WTC11 (cell line): ENCODE measurements around the gene NEMP2.

ENCODE experiments used
- CREB1 ChIP-seq: sonication (generic); formaldehyde crosslinking; IDR thresholded peaks from 2 replicates; pipeline ENCODE4 v1.8.0; 2023; ENCODE audit warnings: mild to moderate bottlenecking, missing genetic modification reagents
- ETV6 ChIP-seq: sonication (generic); formaldehyde crosslinking; IDR thresholded peaks from 2 replicates; pipeline ENCODE4 v1.8.1; 2022; ENCODE audit warnings: mild to moderate bottlenecking, missing genetic modification reagents
- FOXP1 ChIP-seq: sonication (generic); formaldehyde crosslinking; IDR thresholded peaks from 2 replicates; pipeline ENCODE4 v1.8.0; 2022; ENCODE audit warnings: missing genetic modification reagents, mild to moderate bottlenecking, moderate library complexity, borderline replicate concordance
- NFE2L1 ChIP-seq: sonication (generic); formaldehyde crosslinking; IDR thresholded peaks from 2 replicates; pipeline ENCODE4 v1.8.1; 2023; ENCODE audit warnings: missing genetic modification reagents
- SP1 ChIP-seq: sonication (generic); formaldehyde crosslinking; conservative IDR thresholded peaks from 2 replicates; pipeline ENCODE4 v1.8.1; 2022; ENCODE audit warnings: missing genetic modification reagents
- TCF7 ChIP-seq: sonication (generic); formaldehyde crosslinking; IDR thresholded peaks from 2 replicates; pipeline ENCODE4 v1.8.0; 2022; ENCODE audit warnings: mild to moderate bottlenecking, low read depth, missing genetic modification reagents, moderate library complexity
- ZBTB21 ChIP-seq: sonication (generic); formaldehyde crosslinking; IDR thresholded peaks from 2 replicates; pipeline ENCODE4 v1.8.1; 2023; ENCODE audit warnings: mild to moderate bottlenecking, missing genetic modification reagents, borderline replicate concordance
- ZNF138 ChIP-seq: sonication (generic); formaldehyde crosslinking; conservative IDR thresholded peaks from 2 replicates; pipeline ENCODE4 v1.8.1; 2022; ENCODE audit warnings: mild to moderate bottlenecking, moderate library complexity, missing genetic modification reagents
- ZNF416 ChIP-seq: fragments of 250-450 bp; sonication (Bioruptor Pico); IDR thresholded peaks from 2 replicates; pipeline ENCODE4 v1.9.0; 2021; ENCODE audit warnings: mild to moderate bottlenecking, inconsistent platforms
- TF ChIP-seq, protein P1 (sequence below): fragments of 200-600 bp; IDR thresholded peaks from 2 replicates; pipeline ENCODE4 v1.8.0; 2022; ENCODE audit warnings: antibody characterized with exemption
- TF ChIP-seq, protein P2 (sequence below): fragments of 250-450 bp; sonication (Bioruptor Pico); conservative IDR thresholded peaks from 2 replicates; pipeline ENCODE4 v1.9.0; 2021; ENCODE audit warnings: mild to moderate bottlenecking
- TF ChIP-seq, protein P3 (sequence below): sonication (generic); formaldehyde crosslinking; IDR thresholded peaks from 2 replicates; pipeline ENCODE4 v1.8.0; 2022; ENCODE audit warnings: mild to moderate bottlenecking, missing genetic modification reagents

DNA sequence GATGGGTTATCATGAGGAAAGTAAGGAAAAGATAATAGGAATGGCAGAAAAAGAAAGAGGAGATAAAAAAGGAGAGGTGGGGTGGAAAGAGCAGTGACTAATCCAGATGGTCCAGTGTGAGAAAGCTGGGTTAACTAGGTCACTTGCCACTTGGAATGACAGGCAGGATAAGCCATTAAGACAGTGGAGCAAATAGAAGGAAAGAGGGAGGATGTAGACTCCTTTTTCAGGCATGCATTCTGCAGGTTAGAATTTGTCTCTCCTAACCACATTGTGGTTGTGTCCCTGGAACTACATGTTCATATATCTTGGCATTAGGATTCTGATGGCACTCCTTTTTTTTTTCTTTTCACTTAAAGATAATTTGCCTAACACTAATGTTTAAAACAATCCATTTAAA lies 13.4 kb upstream of the NEMP2 start:
- TF ChIP-seq, protein P1, sequence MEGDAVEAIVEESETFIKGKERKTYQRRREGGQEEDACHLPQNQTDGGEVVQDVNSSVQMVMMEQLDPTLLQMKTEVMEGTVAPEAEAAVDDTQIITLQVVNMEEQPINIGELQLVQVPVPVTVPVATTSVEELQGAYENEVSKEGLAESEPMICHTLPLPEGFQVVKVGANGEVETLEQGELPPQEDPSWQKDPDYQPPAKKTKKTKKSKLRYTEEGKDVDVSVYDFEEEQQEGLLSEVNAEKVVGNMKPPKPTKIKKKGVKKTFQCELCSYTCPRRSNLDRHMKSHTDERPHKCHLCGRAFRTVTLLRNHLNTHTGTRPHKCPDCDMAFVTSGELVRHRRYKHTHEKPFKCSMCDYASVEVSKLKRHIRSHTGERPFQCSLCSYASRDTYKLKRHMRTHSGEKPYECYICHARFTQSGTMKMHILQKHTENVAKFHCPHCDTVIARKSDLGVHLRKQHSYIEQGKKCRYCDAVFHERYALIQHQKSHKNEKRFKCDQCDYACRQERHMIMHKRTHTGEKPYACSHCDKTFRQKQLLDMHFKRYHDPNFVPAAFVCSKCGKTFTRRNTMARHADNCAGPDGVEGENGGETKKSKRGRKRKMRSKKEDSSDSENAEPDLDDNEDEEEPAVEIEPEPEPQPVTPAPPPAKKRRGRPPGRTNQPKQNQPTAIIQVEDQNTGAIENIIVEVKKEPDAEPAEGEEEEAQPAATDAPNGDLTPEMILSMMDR: no peak
- TF ChIP-seq NFE2L1 (no peak), ETV6 (CRISPR knock-in tag) (no peak), SP1 (no peak), TCF7 (CRISPR knock-in tag) (no peak), ZNF416 (no peak), FOXP1 (CRISPR knock-in tag) (no peak), CREB1 (CRISPR knock-in tag) (no peak), ZNF138 (CRISPR knock-in tag) (no peak), ZBTB21 (CRISPR knock-in tag) (no peak)
- TF ChIP-seq, protein P2, sequence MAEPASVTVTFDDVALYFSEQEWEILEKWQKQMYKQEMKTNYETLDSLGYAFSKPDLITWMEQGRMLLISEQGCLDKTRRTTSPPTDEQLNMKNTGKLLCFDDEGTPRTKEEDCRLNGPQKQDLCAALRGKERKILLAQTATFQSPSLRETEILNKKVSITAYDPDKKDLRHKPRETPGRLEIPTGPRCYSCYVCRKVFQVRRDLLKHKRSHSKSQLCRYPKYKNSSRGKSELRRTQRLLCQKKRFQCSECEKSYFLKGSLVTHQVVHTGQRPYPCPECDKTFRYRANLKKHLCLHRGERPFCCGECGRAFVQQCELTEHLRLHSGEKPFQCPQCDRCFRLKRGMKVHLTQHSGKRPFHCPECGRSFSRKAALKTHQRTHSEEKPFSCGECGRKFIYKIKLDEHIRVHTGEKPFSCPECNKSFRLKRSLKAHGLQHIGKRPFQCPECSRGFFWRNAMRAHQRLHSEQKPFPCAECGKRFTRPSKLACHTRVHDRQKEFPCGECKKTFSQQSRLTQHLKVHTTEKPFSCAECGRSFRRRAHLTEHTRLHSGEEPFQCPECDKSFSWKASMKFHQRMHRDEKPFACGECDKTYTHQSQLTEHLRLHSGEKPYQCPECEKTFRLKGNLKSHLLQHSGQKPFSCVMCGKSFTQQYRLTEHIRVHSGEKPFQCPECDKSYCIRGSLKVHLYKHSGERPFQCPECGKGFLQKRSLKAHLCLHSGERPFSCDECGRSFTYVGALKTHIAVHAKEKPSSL (CRISPR knock-in tag): no peak
- TF ChIP-seq, protein P3, sequence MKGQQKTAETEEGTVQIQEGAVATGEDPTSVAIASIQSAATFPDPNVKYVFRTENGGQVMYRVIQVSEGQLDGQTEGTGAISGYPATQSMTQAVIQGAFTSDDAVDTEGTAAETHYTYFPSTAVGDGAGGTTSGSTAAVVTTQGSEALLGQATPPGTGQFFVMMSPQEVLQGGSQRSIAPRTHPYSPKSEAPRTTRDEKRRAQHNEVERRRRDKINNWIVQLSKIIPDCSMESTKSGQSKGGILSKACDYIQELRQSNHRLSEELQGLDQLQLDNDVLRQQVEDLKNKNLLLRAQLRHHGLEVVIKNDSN: no peak
